HG02642 (cell line): Measurements from ENCODE around the gene SMARCE1.

Experiments
- ATAC-seq: cut with Tn5 transposase; IDR thresholded peaks from one replicate; pipeline ENCODE4 v1.9.1; 2021; ENCODE audit warnings: mild to moderate bottlenecking; ENCODE audit not compliant: unreplicated experiment, poor library complexity

SMARCE1 gene

DNA sequence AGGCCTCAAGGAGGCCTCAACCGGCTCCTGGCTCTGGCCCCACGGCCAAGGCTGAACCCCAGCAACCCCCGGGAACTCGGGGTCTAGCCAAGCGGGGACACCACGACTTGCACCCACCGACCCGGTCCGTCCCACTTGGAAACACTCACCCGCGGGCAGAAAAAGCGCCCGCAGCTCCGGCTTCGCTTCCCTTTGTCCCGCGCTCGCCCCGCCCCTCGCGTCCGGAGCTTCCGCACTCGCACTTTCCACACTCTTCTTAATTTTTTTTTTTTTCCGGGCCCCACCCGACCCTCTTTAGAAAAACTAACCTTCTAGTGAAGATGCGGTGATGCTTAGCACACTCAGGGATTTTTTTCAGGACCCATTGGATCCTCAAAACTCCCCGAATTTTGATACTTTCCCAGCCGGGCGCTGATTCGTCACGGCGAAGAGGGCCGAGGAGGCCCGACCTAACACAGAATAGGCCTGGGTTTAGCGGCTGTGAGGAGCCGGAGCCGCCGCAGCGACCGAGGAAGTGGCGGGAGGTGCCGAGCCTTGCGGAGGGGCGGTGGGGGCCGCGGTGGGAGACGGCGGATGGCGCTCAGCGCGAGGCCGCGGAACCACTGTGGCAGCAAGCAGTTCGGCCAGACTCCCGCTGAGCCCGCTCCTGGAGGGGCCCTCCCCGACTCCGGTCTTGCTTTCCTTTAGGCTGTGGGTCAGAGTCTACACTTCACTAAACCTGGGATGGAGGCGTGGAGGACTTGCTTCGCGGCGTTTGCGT lies at the start of gene SMARCE1:
Gene SMARCE1 (minus strand): TSS at position 195 of the 760 bp plus-strand sequence. CDS start 2,016 bp downstream, outside the sequence.
- peak; percentile 78 for ATAC-seq

DNA sequence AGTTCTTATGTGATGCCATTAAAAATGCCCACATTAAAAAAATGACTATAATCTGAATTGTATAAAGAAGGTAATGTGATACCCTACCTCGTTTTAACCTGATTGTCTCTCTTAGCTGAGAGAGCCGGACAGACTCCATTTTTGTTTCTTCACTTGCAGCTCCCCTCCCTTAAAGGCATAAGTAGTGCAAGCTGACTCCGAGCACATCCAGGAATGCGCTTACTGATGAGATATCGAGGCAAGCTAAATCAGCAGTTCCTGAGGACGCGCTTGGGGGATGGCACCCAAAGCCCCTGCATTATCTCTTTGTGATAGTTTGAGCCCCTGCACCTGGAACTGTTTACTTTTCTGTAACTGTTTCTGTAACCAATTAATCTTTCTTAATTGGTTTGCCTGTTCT lies 49.7 kb upstream of the SMARCE1 start:
- ATAC-seq, result no peak

DNA sequence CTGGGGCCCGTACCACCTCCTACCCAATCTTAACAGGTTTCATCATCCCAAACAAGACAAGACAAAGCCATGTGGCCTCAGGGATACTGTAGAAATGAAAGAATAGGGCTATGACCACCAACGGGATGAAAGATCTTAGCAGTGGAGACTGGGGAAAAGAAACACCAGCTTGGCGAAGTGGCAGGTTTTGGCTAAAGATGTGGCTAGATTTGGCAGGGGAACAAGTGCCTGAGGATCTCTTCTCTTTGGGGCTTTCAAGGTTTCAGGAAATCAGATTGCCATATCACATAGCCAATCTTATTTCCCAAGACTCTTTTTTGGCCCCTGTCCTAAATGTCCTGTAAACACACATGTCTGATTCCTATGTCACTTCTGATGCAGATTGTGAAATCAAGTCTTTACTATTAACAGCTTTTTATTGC lies 49.0 kb upstream of the SMARCE1 start:
- no peak for ATAC-seq

- ATAC-seq, result no peak
These were observed 48.4 kb upstream of the SMARCE1 start for GRCh38 chr17:40695874-40696472.

DNA sequence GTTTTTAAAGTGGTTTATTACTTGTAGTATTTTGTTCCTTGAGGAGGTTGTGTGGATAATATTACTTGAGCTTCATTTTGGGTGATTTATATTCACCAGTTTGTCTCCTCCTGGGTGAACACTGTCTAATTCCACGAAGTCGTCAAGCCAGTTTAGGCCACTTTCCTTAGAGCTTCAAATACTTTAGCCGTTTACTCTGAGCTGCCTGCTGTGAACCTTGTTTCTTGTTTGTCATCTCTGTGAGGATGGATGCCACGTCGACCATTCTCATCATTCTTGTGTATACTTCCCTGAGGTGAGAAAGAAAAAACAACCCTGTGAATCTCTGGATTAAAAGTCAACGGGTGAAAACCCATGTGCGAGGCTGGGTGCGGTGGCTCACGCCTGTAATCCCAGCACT lies 47.0 kb upstream of the SMARCE1 start:
- ATAC-seq, result no peak

DNA sequence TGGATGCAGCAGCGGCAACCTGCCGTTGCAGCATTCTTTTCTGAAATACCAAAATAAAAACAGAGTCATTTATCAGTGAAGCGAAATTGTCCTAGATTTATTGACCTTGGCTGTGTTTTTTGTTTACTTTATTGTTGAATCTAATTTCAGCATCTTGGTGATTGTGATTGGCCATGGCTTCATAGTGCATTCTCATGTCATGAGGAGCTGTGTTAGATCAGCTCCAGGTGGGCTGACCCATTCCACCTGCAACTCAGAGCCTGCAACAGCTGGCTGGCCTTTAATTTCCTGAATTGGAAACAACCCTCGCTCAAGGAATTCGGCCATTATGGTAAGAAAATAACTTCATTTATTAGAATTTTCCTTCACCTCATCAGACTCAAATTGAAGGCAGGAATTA lies 39.5 kb upstream of the SMARCE1 start:
- ATAC-seq, result no peak

GRCh38 chr17:40686192-40686591 lies 38.6 kb upstream of the SMARCE1 start:
- no peak for ATAC-seq

DNA sequence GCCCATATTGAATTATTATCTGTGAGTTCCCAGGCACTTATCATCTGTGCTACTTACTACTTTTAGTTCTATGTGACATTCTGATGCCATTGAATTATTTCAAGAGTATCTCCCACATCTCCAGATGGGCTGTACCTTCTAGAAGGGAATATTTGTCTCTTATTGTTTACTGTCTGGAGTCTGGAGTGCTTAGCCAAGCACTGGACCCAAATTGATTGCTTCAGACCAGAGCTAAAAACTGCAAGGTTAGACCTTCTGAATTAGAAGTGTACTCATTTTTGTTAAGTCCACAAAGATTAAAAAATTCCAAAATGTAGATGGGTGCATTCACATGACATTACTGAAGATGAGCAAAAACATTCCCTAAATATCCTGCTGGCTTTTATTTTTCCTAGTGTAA lies 33.4 kb upstream of the SMARCE1 start:
- no peak for ATAC-seq

GRCh38 chr17:40679523-40679907 lies 31.9 kb upstream of the SMARCE1 start:
- no peak for ATAC-seq

- no peak for ATAC-seq
These were observed 31.4 kb upstream of the SMARCE1 start for GRCh38 chr17:40678902-40679522.

DNA sequence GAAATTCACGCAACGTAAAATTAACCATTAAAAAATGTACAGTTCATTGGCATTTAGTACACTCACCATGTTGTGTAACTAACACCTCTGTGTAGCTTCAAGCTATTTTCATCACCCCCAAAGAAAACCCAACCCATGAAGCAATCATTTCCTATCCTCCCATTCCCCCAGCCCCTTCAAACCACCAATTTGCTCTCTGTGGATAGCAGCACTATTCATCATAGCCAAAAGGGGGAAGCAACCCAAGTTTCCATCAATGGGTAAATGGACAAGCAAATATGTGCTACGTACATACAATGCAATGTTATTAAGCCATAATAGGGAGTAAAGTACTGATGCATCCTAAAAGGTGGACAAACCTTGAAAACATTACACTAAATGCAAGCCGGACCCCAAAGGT lies 28.3 kb upstream of the SMARCE1 start:
- ATAC-seq, result no peak

- ATAC-seq, result no peak
These were observed 25.0 kb upstream of the SMARCE1 start for GRCh38 chr17:40672654-40673053.

DNA sequence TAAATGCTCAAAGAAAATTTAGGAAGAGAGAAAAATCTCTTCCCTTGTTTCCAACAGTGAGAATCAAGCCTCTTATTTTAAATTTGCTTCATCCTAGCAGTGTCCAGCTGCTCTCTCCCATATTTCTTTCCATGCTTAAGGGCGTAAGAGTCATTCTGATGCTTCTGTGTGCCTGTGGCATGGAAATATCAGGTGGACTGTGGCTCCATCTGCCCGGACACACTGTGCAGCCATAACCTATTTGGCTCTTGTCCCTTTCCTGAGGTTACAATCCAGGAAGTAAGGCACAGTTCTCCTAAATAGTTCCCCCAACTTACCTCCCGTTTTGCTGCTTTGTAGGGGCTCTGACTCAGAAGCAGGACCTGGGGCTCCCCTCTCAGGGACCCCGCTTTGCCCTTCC lies 23.7 kb upstream of the SMARCE1 start:
- no peak for ATAC-seq

GRCh38 chr17:40666331-40666730 lies 18.7 kb upstream of the SMARCE1 start:
- ATAC-seq, result no peak

GRCh38 chr17:40664582-40665333 lies 17.1 kb upstream of the SMARCE1 start, which contains the start of gene KRT222:
Gene KRT222, minus strand, starts transcription at chr17:40665177. Its CDS starts 78 bp downstream, at chr17:40665099.
- ATAC-seq, result no peak

DNA sequence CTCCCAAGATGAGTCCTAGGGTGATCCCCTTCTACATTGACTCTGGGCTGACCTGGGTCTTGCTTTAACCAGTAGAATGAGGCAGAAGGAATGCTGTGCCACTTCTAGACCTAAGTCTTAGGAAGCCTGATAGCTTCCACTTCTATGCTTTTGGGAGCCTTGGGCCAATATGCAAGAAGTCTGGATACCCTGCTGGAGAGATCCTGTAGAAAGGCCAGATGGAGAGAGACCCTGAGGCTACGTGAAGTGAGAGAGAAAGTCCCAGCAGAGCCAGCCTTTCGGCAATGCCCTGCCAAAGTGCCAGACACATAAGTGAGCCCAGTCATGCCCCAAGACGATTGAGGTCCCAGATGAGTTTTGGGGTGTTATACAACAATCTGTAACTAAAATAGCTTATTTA lies 15.6 kb upstream of the SMARCE1 start:
- ATAC-seq, result no peak

- ATAC-seq, result no peak
These were observed 12.3 kb upstream of the SMARCE1 start for GRCh38 chr17:40659911-40660310.

DNA sequence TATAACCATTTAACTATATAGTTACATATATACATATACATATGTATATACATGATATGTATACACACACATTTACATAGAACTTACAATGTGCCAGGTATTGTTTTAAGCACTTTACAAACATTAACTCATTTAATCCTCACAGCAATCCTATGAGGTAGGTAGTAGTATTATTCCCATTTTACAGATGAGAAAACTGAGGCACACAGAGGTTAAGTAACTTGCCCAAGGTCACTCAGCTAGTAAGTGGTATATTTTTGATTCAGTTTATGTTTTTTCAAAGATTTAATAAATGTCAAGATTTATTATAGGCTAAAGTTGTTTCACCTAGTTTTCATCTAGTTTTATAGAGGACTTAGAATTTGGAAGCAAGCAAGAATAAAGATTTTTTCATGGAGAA lies 10.8 kb upstream of the SMARCE1 start:
- ATAC-seq, result no peak

GRCh38 chr17:40651939-40652338 lies 4.3 kb upstream of the SMARCE1 start:
- no peak for ATAC-seq

DNA sequence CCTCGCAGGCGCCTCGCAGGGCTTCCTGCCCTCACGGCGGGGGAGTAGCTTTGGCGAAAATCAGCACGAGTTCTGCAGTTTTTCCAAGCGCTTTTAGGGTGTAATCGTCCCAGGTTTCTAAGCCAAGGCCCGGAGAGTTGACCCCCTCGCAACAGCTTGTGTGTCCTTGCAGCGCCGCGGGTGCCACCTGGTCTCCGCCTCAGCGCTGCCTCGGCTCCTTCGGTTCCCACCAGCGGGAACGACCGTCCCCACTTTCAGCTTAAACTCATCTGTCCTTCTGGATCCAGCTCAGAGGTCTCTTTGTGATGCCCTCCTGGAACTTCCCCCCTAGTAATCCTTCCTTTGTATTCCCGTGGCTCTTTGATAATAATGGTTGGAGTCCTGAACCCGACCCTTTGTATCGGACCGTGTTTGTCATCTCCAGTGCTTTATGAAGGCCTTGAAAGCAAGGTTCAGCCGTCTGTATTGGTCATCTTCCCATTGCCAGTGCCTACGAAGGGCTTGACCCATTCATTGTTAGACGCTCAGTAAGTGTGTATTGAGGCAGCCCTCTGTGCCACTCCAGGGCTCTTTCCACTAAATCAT lies 858 bp upstream of the SMARCE1 start:
- ATAC-seq, result no peak
